ENCODE measurements around the gene MTMR1. TPM values are rescaled to one million over a fixed set of nuclear protein-coding genes. Genes with fewer than 3 reads are reported as not detected.

The MTMR1 gene
- total RNA-seq, 1 donor from 2014 or later: 13.3 TPM

DNA sequence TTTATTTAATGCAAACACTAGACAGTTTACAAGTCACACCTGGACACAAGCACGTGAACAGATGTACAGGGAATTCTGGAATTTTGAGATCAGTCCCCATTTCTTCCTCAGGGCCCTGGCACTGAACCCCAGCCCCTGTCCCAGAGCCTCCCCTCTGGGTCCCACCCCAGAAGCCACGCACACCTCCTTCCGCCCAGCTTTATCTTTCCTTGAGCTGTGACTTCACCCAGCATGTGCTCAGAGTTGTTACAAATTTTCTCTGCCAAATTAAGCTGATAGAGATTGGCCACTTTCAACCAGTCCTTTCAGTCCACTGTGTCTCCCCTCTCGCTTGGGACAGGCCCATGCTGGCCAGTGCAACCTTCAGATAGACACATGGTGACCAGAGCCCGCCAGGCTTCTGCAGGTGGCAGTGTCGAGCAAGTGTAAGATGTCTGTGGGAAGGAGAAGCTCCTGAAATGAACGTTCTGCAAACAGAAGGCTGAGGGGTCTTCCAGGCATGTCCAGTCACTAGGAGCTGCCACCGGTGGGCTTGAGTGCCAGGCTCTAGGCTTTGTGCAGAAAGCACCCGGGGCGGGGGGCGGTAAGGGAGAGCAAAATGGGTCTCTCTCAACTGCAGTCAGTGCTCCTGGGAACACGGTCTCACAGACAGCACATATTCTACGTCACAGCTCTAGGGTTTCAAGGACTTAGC lies 73.3 kb downstream of the MTMR1 start:
- no peak for DNase-seq (ENCODE audit: low spot score)
- no peak overlapping the region for H3K27ac Mint-ChIP-seq (ENCODE audit: unreplicated experiment)
- H3K4me3 Mint-ChIP-seq (ENCODE audit: unreplicated experiment): no peak overlapping the region
- no peaks in the 10 kb centered on the region for H3K4me1 Mint-ChIP-seq (ENCODE audit: unreplicated experiment)
- H3K36me3 Mint-ChIP-seq (ENCODE audit: low read depth, unreplicated experiment): no peaks in the 10 kb centered on the region
- H3K27me3 Mint-ChIP-seq (ENCODE audit: unreplicated experiment): peaks cover 1% of the 10 kb centered on the region
- H3K9me3 Mint-ChIP-seq (ENCODE audit: unreplicated experiment): no peaks in the 10 kb centered on the region
- TF ChIP-seq, protein P1, sequence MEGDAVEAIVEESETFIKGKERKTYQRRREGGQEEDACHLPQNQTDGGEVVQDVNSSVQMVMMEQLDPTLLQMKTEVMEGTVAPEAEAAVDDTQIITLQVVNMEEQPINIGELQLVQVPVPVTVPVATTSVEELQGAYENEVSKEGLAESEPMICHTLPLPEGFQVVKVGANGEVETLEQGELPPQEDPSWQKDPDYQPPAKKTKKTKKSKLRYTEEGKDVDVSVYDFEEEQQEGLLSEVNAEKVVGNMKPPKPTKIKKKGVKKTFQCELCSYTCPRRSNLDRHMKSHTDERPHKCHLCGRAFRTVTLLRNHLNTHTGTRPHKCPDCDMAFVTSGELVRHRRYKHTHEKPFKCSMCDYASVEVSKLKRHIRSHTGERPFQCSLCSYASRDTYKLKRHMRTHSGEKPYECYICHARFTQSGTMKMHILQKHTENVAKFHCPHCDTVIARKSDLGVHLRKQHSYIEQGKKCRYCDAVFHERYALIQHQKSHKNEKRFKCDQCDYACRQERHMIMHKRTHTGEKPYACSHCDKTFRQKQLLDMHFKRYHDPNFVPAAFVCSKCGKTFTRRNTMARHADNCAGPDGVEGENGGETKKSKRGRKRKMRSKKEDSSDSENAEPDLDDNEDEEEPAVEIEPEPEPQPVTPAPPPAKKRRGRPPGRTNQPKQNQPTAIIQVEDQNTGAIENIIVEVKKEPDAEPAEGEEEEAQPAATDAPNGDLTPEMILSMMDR (IDR thresholded peaks at IDR 0.05; ENCODE audit: unreplicated experiment): no peak

DNA sequence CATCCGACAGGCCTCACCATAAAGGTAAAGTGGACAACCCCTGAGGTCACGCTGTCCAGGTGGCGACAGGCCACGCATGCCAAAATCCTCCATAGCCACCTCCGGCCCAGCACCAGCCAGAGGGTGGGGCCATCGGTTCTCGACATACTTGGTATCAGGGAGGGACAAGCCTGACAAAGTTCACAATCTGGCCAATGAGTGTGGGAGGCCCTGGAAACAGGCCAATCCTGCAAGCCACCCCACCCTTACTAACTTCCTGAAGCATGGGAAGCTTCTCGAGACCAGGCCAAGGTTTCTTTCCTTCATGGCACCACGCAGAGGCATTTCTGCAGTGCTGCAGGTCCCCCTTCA lies 73.8 kb downstream of the MTMR1 start:
- Mint-ChIP-seq H3K4me3 (ENCODE audit: unreplicated experiment) (no peak overlapping the region), H3K27ac (ENCODE audit: unreplicated experiment) (no peak overlapping the region), H3K27me3 (ENCODE audit: unreplicated experiment) (peaks cover 1% of the 10 kb centered on the region), H3K4me1 (ENCODE audit: unreplicated experiment) (no peaks in the 10 kb centered on the region), H3K9me3 (ENCODE audit: unreplicated experiment) (no peaks in the 10 kb centered on the region), H3K36me3 (ENCODE audit: low read depth, unreplicated experiment) (no peaks in the 10 kb centered on the region)
- TF ChIP-seq, protein P1 (IDR thresholded peaks at IDR 0.05; ENCODE audit: unreplicated experiment): no peak
- no peak for DNase-seq (ENCODE audit: low spot score)

DNA sequence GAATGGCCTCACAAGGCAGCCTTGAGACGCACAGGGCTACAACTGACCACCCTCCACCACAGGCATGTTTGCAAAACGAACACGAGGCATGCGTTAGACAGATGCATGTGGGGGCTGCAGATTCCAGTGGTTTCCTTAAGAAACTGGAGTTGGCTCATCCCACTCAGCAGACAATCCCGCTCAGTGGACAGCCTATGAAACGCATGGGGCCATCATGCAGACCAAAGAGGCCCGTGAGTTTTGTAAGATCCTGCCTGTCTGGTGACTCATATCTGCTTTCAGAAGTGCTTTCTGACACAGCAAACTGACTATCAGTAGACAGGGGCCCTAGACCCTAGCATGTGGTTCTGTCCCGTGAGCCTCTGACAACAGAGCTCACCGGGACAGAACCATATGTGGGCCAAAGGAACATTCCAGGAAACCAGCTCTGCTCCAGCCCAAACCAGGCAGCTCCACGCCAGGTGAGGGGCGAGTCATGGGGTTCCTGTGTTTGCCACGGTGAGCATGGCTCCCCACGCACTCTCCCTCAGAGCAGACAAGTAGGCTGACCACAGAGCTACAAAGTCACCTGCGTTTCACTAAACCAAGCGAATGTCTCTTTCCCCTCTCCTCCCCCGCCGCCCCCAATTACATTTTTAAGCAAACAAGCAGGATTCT lies 74.4 kb downstream of the MTMR1 start:
- Mint-ChIP-seq H3K27ac (ENCODE audit: unreplicated experiment) (no peak overlapping the region), H3K36me3 (ENCODE audit: low read depth, unreplicated experiment) (no peaks in the 10 kb centered on the region), H3K4me1 (ENCODE audit: unreplicated experiment) (no peaks in the 10 kb centered on the region), H3K9me3 (ENCODE audit: unreplicated experiment) (no peaks in the 10 kb centered on the region), H3K4me3 (ENCODE audit: unreplicated experiment) (no peak overlapping the region), H3K27me3 (ENCODE audit: unreplicated experiment) (peaks cover 1% of the 10 kb centered on the region)
- DNase-seq (ENCODE audit: low spot score): no peak
- TF ChIP-seq, protein P1 (IDR thresholded peaks at IDR 0.05; ENCODE audit: unreplicated experiment): no peak

DNA sequence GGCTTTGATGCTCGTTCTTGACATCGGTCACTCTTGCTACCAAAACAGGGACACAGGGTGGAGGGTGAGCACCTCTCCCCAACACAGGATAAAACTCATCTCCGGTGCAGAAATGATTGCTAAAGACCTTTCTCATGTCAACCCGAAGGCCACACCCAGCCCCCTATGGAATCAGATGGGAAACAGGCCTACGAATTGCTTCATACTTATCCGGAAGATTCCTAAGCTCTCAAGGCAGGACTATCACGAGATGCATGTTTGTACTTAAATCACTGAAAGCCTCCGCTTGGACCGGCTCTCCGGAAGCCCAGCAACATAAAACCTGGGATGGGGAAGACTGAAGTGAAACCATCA lies 74.9 kb downstream of the MTMR1 start:
- no peak overlapping the region for H3K4me3 Mint-ChIP-seq (ENCODE audit: unreplicated experiment)
- TF ChIP-seq, protein P1 (IDR thresholded peaks at IDR 0.05; ENCODE audit: unreplicated experiment): no peak

DNA sequence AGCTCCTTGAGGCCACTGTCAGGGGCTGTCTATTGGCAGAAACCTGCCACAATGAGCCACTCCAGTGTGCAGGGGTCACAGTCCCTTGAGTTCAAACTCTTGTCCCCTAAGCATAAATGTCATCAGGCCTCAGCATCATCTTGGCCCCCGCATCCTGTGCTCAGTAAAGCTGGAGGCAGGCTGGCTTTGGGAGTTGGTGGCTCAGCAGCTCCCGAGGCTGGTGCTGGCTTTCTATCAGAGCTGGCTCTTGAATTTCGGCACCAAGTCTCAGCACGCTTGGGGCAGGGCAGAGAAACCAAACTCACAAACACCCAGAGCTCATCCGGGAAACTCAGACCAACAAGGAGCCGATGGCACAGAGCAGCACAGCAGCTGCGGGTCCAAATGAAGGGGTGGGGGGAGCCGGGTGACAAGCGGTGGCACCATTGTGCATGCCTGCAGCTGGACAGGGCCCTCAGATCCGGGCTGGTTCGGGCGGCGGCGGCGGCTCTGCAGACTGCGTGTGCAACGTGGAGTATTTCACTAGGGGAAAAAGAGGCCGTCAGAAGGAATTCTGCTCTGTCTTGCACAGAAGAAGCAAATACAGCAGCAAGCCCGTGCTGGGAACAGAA lies 75.5 kb downstream of the MTMR1 start:
- Mint-ChIP-seq H3K27ac (ENCODE audit: unreplicated experiment) (no peak overlapping the region), H3K4me1 (ENCODE audit: unreplicated experiment) (no peaks in the 10 kb centered on the region), H3K36me3 (ENCODE audit: low read depth, unreplicated experiment) (no peaks in the 10 kb centered on the region), H3K9me3 (ENCODE audit: unreplicated experiment) (no peaks in the 10 kb centered on the region), H3K27me3 (ENCODE audit: unreplicated experiment) (peaks cover 1% of the 10 kb centered on the region), H3K4me3 (ENCODE audit: unreplicated experiment) (no peak overlapping the region)
- TF ChIP-seq, protein P1 (IDR thresholded peaks at IDR 0.05; ENCODE audit: unreplicated experiment): no peak
- no peak for DNase-seq (ENCODE audit: low spot score)

More for the DNA sequence above, 74.9 kb downstream of the MTMR1 start:
- no peaks in the 10 kb centered on the region for H3K36me3 Mint-ChIP-seq (ENCODE audit: low read depth, unreplicated experiment)
- DNase-seq (ENCODE audit: low spot score): no peak
- no peaks in the 10 kb centered on the region for H3K9me3 Mint-ChIP-seq (ENCODE audit: unreplicated experiment)
- H3K4me1 Mint-ChIP-seq (ENCODE audit: unreplicated experiment): no peaks in the 10 kb centered on the region
- no peak overlapping the region for H3K27ac Mint-ChIP-seq (ENCODE audit: unreplicated experiment)
- peaks cover 1% of the 10 kb centered on the region for H3K27me3 Mint-ChIP-seq (ENCODE audit: unreplicated experiment)

Data from endothelial cell (in vitro differentiated cells).